Endothelial cell of umbilical vein (primary cell): ENCODE results near the gene PLEKHM2. TPM values are rescaled to one million over a fixed set of nuclear protein-coding genes. Genes with fewer than 3 reads are reported as not detected.

Experiments used
- BruUV-seq: library from RNA; stranded (reverse); fragments of 400-500 nt; replicated peaks from 2 replicates; lab custom pipeline; 2021; lab: Mats Ljungman, UMichigan
- CTCF ChIA-PET: fragments of 300-600, 350-600 bp; sonication (Branson Sonifier 250); formaldehyde crosslinking; loops from one replicate; lab custom pipeline; 2021; ENCODE audit warnings: antibody characterized with exemption, inconsistent platforms; lab: Charles Lee
- POLR2A ChIA-PET: fragments of 300-600, 350-600 bp; sonication (Branson Sonifier 250); formaldehyde crosslinking; loops from one replicate; lab custom pipeline; 2021; ENCODE audit warnings: antibody characterized with exemption, inconsistent platforms; lab: Charles Lee
- DNase-seq: peaks from one replicate; pipeline ENCODE4 v3.0.0-alpha.2; 2011; ENCODE audit warnings: low read depth, low spot score
- FAIRE-seq: peaks from 2 replicates; lab custom pipeline; 2011; peaks lifted over from hg19 to GRCh38; lab: Jason Lieb, UNC
- H2AFZ ChIP-seq: 2 replicates; pipeline ENCODE4 v1.6.0; 2012; ENCODE audit warnings: low read depth, low read length, control low read depth, inconsistent platforms
- H3K27ac ChIP-seq: 2 replicates; pipeline ENCODE4 v1.5.1; 2011; ENCODE audit warnings: low read depth, mild to moderate bottlenecking, control low read depth, low read length, moderate library complexity; ENCODE audit not compliant: insufficient read depth
- H3K27me3 ChIP-seq, 2 experiments: 2 replicates each; pipeline versions ENCODE4 v1.6.0 to v1.6.1; 2011; ENCODE audit warnings: low read length in 2 of 2, mixed read lengths in 1 of 2; ENCODE audit not compliant: control insufficient read depth in 2 of 2, insufficient read depth in 2 of 2
- H3K36me3 ChIP-seq, 2 experiments: 2 replicates in 1 of 2; 3 replicates in 1 of 2; pipeline ENCODE4 v1.5.1; 2011; ENCODE audit warnings: low read length in 2 of 2, mild to moderate bottlenecking in 1 of 2, moderate library complexity in 1 of 2; ENCODE audit not compliant: control insufficient read depth in 2 of 2, insufficient read depth in 2 of 2; ENCODE audit errors: extremely low read depth in 1 of 2
- H3K4me1 ChIP-seq: 3 replicates; pipeline ENCODE4 v1.5.1; 2011; ENCODE audit warnings: mild to moderate bottlenecking, low read length; ENCODE audit not compliant: control insufficient read depth, insufficient read depth; ENCODE audit errors: extremely low read depth
- H3K4me2 ChIP-seq: 2 replicates; pipeline ENCODE4 v1.6.1; 2011; ENCODE audit warnings: low read length, control low read depth, mixed read lengths; ENCODE audit not compliant: insufficient read depth
- H3K4me3 ChIP-seq, 3 experiments: fragments of 200-600 bp in 1 of 3; sonication (generic), shearing (Covaris generic) in 1 of 3; replicated peaks in 1 of 3; 2 replicates each; pipeline ENCODE4 v1.5.1; 2011 to 2016; ENCODE audit warnings: control low read depth in 3 of 3, low read length in 3 of 3, mild to moderate bottlenecking in 2 of 3, inconsistent platforms in 1 of 3, low read depth in 1 of 3, moderate library complexity in 1 of 3; ENCODE audit not compliant: insufficient read depth in 1 of 3
- H3K79me2 ChIP-seq: 2 replicates; pipeline ENCODE4 v1.6.0; 2012; ENCODE audit warnings: low read length, inconsistent platforms; ENCODE audit not compliant: control insufficient read depth, insufficient read depth
- H3K9ac ChIP-seq: replicated peaks from 2 replicates; pipeline ENCODE3; 2011; ENCODE audit warnings: low read length, control low read depth; ENCODE audit not compliant: insufficient read depth; ENCODE audit errors: extremely low read depth
- H3K9me1 ChIP-seq: replicated peaks from 3 replicates; pipeline ENCODE4 v1.6.0; 2011; ENCODE audit warnings: mild to moderate bottlenecking, low read length; ENCODE audit not compliant: control insufficient read depth, insufficient read depth; ENCODE audit errors: extremely low read depth
- H3K9me3 ChIP-seq: replicated peaks from 2 replicates; pipeline ENCODE4 v1.5.1; 2012; ENCODE audit warnings: low read length, inconsistent platforms; ENCODE audit not compliant: control insufficient read depth, insufficient read depth
- H4K20me1 ChIP-seq: replicated peaks from 2 replicates; pipeline ENCODE3; 2011; ENCODE audit warnings: mild to moderate bottlenecking, low read length; ENCODE audit not compliant: control insufficient read depth, insufficient read depth; ENCODE audit errors: extremely low read depth
- EZH2 ChIP-seq: IDR thresholded peaks from 2 replicates; pipeline ENCODE4 v1.6.1; 2012; ENCODE audit warnings: borderline replicate concordance, low read depth, mild to moderate bottlenecking, moderate library complexity, low read length, inconsistent platforms; ENCODE audit not compliant: severe bottlenecking
- FOS ChIP-seq: IDR thresholded peaks from 2 replicates; pipeline ENCODE4 v1.6.1; 2011; ENCODE audit warnings: mild to moderate bottlenecking, low read length, moderate library complexity, borderline replicate concordance; ENCODE audit not compliant: insufficient read depth
- JUN ChIP-seq: IDR thresholded peaks from 2 replicates; pipeline ENCODE4 v1.6.1; 2011; ENCODE audit warnings: borderline replicate concordance, low read depth; ENCODE audit not compliant: insufficient read length, insufficient read depth
- MAX ChIP-seq: IDR thresholded peaks from 2 replicates; pipeline ENCODE4 v1.6.1; 2011; ENCODE audit not compliant: insufficient read depth, insufficient read length
- POLR2A ChIP-seq: IDR thresholded peaks from 2 replicates; pipeline ENCODE4 v1.6.1; 2012; ENCODE audit warnings: low read depth, mild to moderate bottlenecking, control low read depth, low read length
- POLR2AphosphoS5 ChIP-seq: IDR thresholded peaks from 2 replicates; pipeline ENCODE4 v1.6.1; 2012; ENCODE audit warnings: low read depth, mild to moderate bottlenecking, control low read depth, low read length, moderate library complexity; ENCODE audit not compliant: insufficient read depth
- dilution Hi-C: fragments of 300-500 bp; cut with MboI; formaldehyde crosslinking; loops from one replicate; pipeline ENCODE4 v1.15.0; 2019; ENCODE audit warnings: low sequenced_read_pairs; ENCODE audit not compliant: extremely low pct_ligation_motif_present
- intact Hi-C: fragments of 100-400 bp; cut with micrococcal nuclease; formaldehyde crosslinking; loops from one replicate; pipeline ENCODE4 v1.10.0; 2022
- polyA plus RNA-seq, 4 experiments: library from polyadenylated mRNA; depleted of rRNA in 3 of 4; stranded (reverse) in 3 of 4; unstranded in 1 of 4; fragments of >200 nt; gene quantifications; 2 replicates each; pipeline versions ENCODE4 v1.2.1 to v1.2.3, GENCODE V29; 2011 to 2012; ENCODE audit warnings: missing spikeins in 1 of 4
- total RNA-seq: library from RNA; stranded (reverse); gene quantifications from 2 replicates; pipeline ENCODE4 v1.2.3, GENCODE V29; 2021
- TF ChIP-seq, protein P1 (sequence below), 2 donors: IDR thresholded peaks; 1 replicate in 1 of 2; 2 replicates in 1 of 2; pipeline ENCODE4 v1.5.1; 2011; ENCODE audit warnings: low read length in 2 of 2, mild to moderate bottlenecking in 2 of 2, moderate library complexity in 2 of 2, control low read depth in 1 of 2, inconsistent platforms in 1 of 2, low read depth in 1 of 2; ENCODE audit not compliant: insufficient read depth in 1 of 2; ENCODE audit errors: extremely low read depth in 1 of 2

Gene PLEKHM2
- total and polyA plus RNA-seq, 2 donors (not counting 3 experiments of a cell fraction or from before 2014, with no cell fraction given) = 60.6 to 67.5 TPM

- no peaks in the 10 kb centered on the region for H4K20me1 ChIP-seq
- H3K79me2 ChIP-seq = peaks cover 35% of the 10 kb centered on the region
- DNase-seq (no peak), FAIRE-seq (no peak)
- no peak for TF ChIP-seq JUN
- TF ChIP-seq, protein P1, sequence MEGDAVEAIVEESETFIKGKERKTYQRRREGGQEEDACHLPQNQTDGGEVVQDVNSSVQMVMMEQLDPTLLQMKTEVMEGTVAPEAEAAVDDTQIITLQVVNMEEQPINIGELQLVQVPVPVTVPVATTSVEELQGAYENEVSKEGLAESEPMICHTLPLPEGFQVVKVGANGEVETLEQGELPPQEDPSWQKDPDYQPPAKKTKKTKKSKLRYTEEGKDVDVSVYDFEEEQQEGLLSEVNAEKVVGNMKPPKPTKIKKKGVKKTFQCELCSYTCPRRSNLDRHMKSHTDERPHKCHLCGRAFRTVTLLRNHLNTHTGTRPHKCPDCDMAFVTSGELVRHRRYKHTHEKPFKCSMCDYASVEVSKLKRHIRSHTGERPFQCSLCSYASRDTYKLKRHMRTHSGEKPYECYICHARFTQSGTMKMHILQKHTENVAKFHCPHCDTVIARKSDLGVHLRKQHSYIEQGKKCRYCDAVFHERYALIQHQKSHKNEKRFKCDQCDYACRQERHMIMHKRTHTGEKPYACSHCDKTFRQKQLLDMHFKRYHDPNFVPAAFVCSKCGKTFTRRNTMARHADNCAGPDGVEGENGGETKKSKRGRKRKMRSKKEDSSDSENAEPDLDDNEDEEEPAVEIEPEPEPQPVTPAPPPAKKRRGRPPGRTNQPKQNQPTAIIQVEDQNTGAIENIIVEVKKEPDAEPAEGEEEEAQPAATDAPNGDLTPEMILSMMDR (IDR thresholded peaks at IDR 0.05; ENCODE audit: extremely low read depth in 1 of 2, insufficient read depth in 1 of 2, low read depth in 1 of 2, low read length in 2 of 2) = no peak
- TF ChIP-seq MAX = no peak
- no peak for TF ChIP-seq POLR2A
- no peak for TF ChIP-seq FOS
- TF ChIP-seq EZH2 = no peak
- TF ChIP-seq POLR2AphosphoS5 = no peak
- H3K4me1 ChIP-seq = peaks cover 38% of the 10 kb centered on the region
- H3K36me3 ChIP-seq = no peaks in the 10 kb centered on the region
- CTCF ChIA-PET = interaction anchor here (0.7 to 2.2 kb wide), 2 partner anchors 13 to 16 kb away, joined by 3 to 15 read pairs; no protein-coding TSS in a partner anchor
- POLR2A ChIA-PET = interaction anchor here (0.5 to 1.0 kb wide), 3 partner anchors 9 to 16 kb away, joined by 3 read pairs; no protein-coding TSS in a partner anchor
- no peaks in the 10 kb centered on the region for H3K9me3 ChIP-seq
- peak overlapping the region; percentile 21 for H3K9ac ChIP-seq
- intact Hi-C loops = no loop called here
- H3K27ac ChIP-seq = peak overlapping the region; percentile 73
- dilution Hi-C loops = no loop called here
- H3K4me3 ChIP-seq = no peak overlapping the region
- H3K9me1 ChIP-seq = no peaks in the 10 kb centered on the region
- H2AFZ ChIP-seq = no peak overlapping the region
- peak overlapping the region; percentile 62 for H3K4me2 ChIP-seq
- no TSS peak for BruUV-seq
- no peaks in the 10 kb centered on the region for H3K27me3 ChIP-seq
These were observed 73.0 kb downstream of the PLEKHM2 start for GRCh38 chr1:15757016-15757543.
